ENCODE results near the gene SIX5.

Gene SIX5

GRCh38 chr19:45773384-45773783 is 4.3 kb upstream of the SIX5 start:
- no peak for DNase-seq

GRCh38 chr19:45772912-45773311 is 3.9 kb upstream of the SIX5 start:
- DNase-seq = no peak

DNA sequence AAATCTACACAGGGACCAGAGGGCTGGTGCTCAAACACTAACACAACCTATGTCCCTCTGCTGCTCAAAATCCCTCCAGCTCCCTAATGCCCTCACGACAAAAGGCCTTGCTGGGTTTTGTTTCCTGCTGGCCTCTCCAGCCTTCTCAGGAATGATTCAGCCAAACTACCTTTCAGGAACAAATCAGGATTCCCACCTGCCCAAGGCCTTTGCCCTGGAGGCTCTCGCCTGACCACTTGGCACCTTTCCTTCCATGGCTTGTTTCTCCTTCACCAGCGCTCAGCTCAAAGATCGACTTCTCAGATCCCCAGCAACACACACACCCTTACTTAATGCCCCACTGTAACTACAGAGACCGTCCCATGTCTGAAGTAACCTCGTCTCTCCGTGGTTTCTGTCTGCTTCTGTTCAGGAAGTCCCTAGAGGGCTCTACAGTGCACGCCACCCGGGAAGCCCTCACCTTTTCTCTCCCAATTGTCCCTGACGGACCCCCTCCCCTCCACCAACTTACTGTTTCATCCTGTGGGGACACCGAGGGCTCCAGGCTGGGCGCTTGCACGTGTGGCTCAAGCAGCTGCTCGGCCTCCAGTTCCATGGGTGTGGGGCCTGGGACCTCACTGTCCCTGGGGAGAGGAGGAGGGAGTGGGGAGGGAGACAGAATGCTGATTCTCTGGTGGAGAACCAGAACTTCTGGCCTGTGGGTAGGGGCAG is 3.2 kb upstream of the SIX5 start:
- DNase-seq = no peak

- DNase-seq = no peak
Observed at GRCh38 chr19:45771311-45771933, 2.4 kb upstream of the SIX5 start.

GRCh38 chr19:45770192-45771101 is 1.4 kb upstream of the SIX5 start:
- peak; percentile 67 to 68 for DNase-seq

GRCh38 chr19:45769821-45770191 is 754 bp upstream of the SIX5 start:
- DNase-seq = no peak

DNA sequence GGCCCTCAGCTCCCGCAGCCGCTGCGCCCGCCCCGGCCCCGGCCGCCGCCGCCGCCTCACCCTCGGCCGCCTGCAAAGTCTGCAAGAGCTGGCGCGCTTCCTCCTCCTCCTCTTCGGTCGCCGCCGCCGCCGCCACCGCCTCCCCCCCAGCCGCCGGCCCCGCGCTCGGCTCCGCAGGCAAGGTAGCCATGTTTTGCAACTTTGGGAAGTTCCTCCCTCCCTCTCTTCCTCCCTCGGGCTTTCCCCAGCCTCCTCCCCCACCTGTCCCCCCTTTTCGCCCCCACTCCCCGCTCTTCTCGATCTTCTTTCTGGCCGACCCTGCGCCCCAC is 433 bp downstream of the SIX5 start:
- peak in 1 of 2 experiments; percentile 20 for DNase-seq

- no peak for DNase-seq
Observed at GRCh38 chr19:45767881-45768654, 984 bp downstream of the SIX5 start.

- DNase-seq = no peak
Observed at GRCh38 chr19:45767410-45767880, 1.6 kb downstream of the SIX5 start.

GRCh38 chr19:45766869-45767346 is 2.1 kb downstream of the SIX5 start:
- DNase-seq = no peak

GRCh38 chr19:45766296-45766868 is 2.7 kb downstream of the SIX5 start:
- no peak for DNase-seq

- no peak for DNase-seq
Observed at GRCh38 chr19:45765702-45766295, 3.3 kb downstream of the SIX5 start.

- no peak for DNase-seq
Observed at GRCh38 chr19:45764945-45765701, 3.9 kb downstream of the SIX5 start.

GRCh38 chr19:45764475-45764874 is 4.6 kb downstream of the SIX5 start:
- no peak for DNase-seq

DNA sequence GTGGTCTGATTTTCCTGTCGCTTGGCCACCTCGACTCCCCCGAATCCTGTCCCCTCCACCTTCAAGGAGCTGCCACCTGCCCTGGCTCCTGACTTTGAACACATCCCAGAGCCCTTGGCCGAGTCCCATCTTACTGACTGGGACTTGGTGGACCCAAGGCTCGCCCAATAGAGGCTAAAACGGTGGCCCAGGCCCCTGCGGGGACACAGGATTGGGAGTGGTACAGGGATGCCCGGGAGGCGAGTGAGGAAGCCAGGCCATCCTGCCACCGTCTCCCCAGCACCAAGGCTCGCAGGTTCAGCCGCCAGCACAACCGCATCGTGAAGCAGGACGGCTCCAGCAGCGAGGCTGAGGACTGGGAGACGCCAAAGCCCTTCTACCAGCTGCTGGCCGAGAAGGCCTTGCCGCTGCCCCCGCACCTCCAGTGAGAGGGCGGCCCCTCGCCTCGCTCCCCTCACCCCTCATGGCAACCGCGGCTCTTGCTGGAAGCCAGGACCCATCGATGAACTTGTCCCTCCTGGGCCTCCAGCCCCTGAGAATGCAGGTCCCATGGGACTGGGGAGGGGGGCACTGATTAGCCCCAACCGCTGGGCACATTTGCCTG is 5.3 kb downstream of the SIX5 start:
- DNase-seq = no peak

DNA sequence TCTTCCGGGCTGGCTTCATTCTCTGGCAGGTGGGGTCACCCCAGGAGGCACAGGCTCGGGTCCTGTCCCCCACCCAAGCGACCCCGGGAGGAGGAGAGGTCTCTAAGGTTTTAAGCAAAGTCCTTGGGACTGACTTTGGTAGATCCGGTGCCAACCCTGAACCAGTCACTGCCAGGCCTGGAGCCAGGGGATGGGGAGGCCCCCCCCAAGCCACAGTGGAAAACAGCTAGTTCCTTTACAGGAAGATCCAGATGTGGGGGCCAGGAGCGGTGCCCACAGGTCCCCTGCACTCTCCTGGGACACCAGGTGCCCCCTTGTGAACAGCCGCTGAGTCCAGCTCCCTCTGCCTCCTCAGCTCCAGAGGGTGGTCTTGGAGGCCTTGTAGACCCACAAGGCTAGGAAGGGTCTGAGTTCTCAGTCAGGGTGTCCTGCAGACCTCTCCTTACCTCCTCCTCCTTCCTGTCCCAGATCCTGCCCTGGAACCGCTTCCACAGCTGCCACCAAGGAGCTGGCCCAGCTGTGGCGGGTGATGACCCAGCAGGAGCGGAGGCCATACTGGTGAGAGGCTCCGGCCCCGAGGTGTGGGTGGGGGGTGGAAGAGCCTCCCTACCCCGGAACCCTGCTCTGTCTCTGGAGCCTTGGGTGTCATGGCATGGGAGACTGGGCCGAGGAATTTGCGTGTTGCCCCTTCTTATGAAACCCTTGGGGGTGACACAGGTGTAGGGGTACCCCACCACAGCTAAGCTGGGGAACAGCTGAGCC is 6.0 kb downstream of the SIX5 start:
- no peak for DNase-seq

GRCh38 chr19:45761714-45762113 is 7.3 kb downstream of the SIX5 start:
- no peak for DNase-seq

DNA sequence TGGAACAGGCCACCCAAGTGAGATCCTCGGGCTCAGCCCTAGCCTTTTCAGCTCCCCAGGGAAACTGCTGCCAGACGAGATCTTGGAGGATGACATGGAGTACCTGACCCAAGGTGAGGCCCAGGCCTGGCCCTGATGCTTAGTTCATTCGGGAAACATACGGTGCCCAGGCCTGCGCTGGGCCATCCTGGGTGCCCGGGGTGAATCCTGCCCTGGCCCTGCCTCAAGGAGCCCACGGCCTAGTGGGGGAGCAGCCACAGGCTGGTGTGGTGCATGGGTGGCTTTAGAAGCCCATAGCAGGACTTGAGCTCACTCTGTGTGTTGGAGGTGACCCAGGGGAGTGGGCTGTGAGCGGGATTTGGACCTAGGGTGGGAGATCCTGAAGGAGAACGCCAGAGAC is 10.1 kb downstream of the SIX5 start:
- DNase-seq = no peak

DNA sequence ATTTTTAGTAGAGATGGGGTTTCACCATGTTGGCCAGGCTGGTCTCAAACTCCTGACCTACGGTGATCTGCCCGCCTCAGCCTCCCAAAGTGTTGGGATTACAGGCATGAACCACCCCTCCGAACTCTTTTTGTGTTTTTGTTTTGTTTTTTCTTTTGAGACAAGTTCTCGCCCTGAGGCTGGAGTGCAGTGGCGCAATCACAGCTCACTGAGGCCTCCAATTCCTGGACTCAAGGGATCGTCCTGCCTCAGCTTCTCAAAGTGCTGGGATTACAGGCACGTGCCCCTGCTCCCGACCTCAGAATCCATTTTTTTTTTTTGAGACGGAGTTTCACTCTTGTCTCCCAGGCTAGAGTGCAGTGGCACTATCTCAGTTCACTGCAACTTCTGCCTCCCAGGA is 11.4 kb downstream of the SIX5 start:
- DNase-seq = no peak

DNA sequence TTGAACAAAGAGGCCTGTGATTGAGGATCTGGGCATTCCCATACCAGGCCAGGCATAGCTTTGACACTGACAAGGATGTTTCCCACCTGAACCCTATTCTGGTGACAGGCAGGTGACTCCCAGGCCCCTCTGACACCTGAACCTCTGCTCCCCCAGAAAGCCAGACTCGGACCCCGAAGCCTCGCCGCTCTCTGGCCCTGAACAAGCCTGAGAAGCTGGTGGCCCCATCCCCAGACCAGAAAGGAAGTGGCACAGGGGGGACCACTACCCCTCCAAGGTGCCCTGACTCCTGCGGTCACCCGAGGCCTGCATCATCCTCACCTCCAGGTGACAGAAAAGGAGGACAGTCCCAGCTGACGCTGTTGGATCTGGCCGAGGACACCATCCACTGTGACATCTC is 14.7 kb downstream of the SIX5 start:
- no peak for DNase-seq
